DOHH2 (cell line): Measurements from ENCODE around the gene FCHSD2.

Experiments used
- H3F3A ChIP-seq: fragments of 200-600 bp; sonication (generic), shearing (Covaris generic); 2 replicates; pipeline ENCODE4 v1.6.0; 2016; ENCODE audit warnings: antibody characterized with exemption, mild to moderate bottlenecking; ENCODE audit not compliant: control insufficient read depth, insufficient read depth
- H3K27ac ChIP-seq: fragments of 200-600 bp; sonication (generic); 2 replicates; pipeline ENCODE4 v1.5.1; 2014; ENCODE audit warnings: low read depth, mild to moderate bottlenecking, low read length, moderate library complexity
- H3K27me3 ChIP-seq: fragments of 200-600 bp; sonication (generic); 2 replicates; pipeline ENCODE4 v1.6.1; 2014; ENCODE audit warnings: mild to moderate bottlenecking, low read length, mixed read lengths; ENCODE audit not compliant: control insufficient read depth
- H3K36me3 ChIP-seq: fragments of 200-600 bp; sonication (generic); 2 replicates; pipeline ENCODE4 v1.6.1; 2014; ENCODE audit warnings: mild to moderate bottlenecking, low read length, moderate library complexity, mixed read lengths; ENCODE audit not compliant: control insufficient read depth
- H3K4me1 ChIP-seq: fragments of 200-600 bp; sonication (generic); 2 replicates; pipeline ENCODE4 v1.6.1; 2014; ENCODE audit warnings: mild to moderate bottlenecking, low read length, mixed read lengths; ENCODE audit not compliant: control insufficient read depth
- H3K4me2 ChIP-seq: fragments of 200-600 bp; sonication (generic); 2 replicates; pipeline ENCODE4 v1.6.0; 2014; ENCODE audit warnings: mild to moderate bottlenecking, low read length, moderate library complexity
- H3K4me3 ChIP-seq: fragments of 200-600 bp; sonication (generic); 2 replicates; pipeline ENCODE4 v1.5.1; 2014; ENCODE audit warnings: mild to moderate bottlenecking, low read length, mixed read lengths
- H3K79me2 ChIP-seq: fragments of 200-600 bp; sonication (generic); 2 replicates; pipeline ENCODE4 v1.6.1; 2014; ENCODE audit warnings: mild to moderate bottlenecking, low read length, mixed read lengths; ENCODE audit not compliant: control insufficient read depth
- H3K9me2 ChIP-seq: fragments of 200-600 bp; sonication (generic); replicated peaks from 2 replicates; pipeline ENCODE4 v1.6.1; 2014; ENCODE audit warnings: mild to moderate bottlenecking, low read length, mixed read lengths; ENCODE audit not compliant: control insufficient read depth
- H3K9me3 ChIP-seq: fragments of 200-600 bp; sonication (generic); 2 replicates; pipeline ENCODE4 v1.6.1; 2014; ENCODE audit warnings: antibody characterized with exemption, low read length, mixed read lengths; ENCODE audit not compliant: control insufficient read depth, insufficient read depth
- H4K20me1 ChIP-seq: fragments of 200-600 bp; sonication (generic); 2 replicates; pipeline ENCODE4 v1.6.0; 2014; ENCODE audit warnings: low read depth, mild to moderate bottlenecking, antibody characterized with exemption, low read length, moderate library complexity; ENCODE audit not compliant: control insufficient read depth, insufficient read depth
- EZH2phosphoT487 ChIP-seq: fragments of 200-600 bp; sonication (generic); IDR thresholded peaks from 2 replicates; pipeline ENCODE4 v1.6.1; 2017; ENCODE audit warnings: borderline replicate concordance, mild to moderate bottlenecking, antibody characterized with exemption, low read length, moderate library complexity, mixed read lengths
- TF ChIP-seq, protein P1 (sequence below): fragments of 200-600 bp; sonication (generic); IDR thresholded peaks from one replicate; pipeline ENCODE4 v1.5.1; 2014; ENCODE audit warnings: antibody characterized with exemption, mild to moderate bottlenecking, low read depth, low read length; ENCODE audit not compliant: poor library complexity, severe bottlenecking

FCHSD2 gene

DNA sequence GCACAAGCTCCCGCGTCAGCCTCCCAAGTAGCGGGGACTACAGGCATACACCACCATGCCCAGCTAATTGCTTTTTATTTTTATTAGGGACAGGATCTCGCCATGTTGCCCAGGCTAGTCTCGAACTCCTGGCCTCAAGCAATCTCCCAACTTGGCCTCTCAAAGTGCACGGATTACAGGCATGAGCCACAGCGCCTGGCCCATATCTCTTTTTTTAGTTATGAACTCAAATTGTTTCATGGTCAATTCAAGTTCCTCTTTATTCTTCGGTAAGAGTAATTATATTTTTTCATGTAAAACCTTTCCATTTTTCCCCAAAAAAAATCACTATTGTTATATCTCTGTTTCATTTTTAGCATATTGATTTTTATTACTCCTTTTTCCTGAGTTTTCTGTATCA, 25.5 kb downstream of the FCHSD2 start:
- peaks cover 4% of the 10 kb centered on the region; the same call in 1 of the 2 replicates for H3K4me1 ChIP-seq
- H3K27me3 ChIP-seq: no peaks in the 10 kb centered on the region
- H3F3A ChIP-seq: peaks cover 7% of the 10 kb centered on the region; the same call in 1 of the 2 replicates
- no peak overlapping the region for H3K4me2 ChIP-seq
- no peak overlapping the region for H3K27ac ChIP-seq
- no peaks in the 10 kb centered on the region for H3K9me2 ChIP-seq
- no peak overlapping the region for H3K4me3 ChIP-seq
- peaks cover 1% of the 10 kb centered on the region for H4K20me1 ChIP-seq
- H3K9me3 ChIP-seq: no peaks in the 10 kb centered on the region; the same call in 1 of the 2 replicates
- peaks cover 95% of the 10 kb centered on the region for H3K36me3 ChIP-seq
- peaks cover 98% of the 10 kb centered on the region for H3K79me2 ChIP-seq
- TF ChIP-seq, protein P1, sequence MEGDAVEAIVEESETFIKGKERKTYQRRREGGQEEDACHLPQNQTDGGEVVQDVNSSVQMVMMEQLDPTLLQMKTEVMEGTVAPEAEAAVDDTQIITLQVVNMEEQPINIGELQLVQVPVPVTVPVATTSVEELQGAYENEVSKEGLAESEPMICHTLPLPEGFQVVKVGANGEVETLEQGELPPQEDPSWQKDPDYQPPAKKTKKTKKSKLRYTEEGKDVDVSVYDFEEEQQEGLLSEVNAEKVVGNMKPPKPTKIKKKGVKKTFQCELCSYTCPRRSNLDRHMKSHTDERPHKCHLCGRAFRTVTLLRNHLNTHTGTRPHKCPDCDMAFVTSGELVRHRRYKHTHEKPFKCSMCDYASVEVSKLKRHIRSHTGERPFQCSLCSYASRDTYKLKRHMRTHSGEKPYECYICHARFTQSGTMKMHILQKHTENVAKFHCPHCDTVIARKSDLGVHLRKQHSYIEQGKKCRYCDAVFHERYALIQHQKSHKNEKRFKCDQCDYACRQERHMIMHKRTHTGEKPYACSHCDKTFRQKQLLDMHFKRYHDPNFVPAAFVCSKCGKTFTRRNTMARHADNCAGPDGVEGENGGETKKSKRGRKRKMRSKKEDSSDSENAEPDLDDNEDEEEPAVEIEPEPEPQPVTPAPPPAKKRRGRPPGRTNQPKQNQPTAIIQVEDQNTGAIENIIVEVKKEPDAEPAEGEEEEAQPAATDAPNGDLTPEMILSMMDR: no peak
- TF ChIP-seq EZH2phosphoT487: no peak

DNA sequence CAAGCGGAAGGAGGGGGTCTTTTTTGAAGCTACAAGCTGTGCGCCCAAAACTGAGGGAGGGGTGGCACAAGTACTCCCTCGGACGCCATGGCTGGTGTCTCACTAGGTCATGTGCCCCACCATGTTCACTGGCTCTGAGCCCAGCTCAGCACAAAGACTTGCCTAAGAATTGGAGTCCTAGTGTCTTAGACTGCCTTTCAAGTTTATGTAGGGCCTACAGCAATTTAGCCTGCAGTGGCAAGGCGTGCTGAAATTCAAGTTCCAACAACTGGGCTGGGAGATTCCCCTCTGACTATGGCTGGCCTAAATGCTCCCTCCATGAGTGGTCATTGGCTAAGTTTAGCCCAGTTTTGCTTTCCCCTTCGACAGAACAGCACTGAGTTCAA, 27.3 kb downstream of the FCHSD2 start:
- TF ChIP-seq, protein P1: no peak
- no peak for TF ChIP-seq EZH2phosphoT487
- H3F3A ChIP-seq: peaks cover 11% of the 10 kb centered on the region; the same call in 1 of the 2 replicates
- H4K20me1 ChIP-seq: no peaks in the 10 kb centered on the region; the same call in 1 of the 2 replicates
- H3K4me1 ChIP-seq: peaks cover 4% of the 10 kb centered on the region; the same call in 1 of the 2 replicates
- no peaks in the 10 kb centered on the region for H3K9me2 ChIP-seq
- H3K27ac ChIP-seq: no peak overlapping the region
- H3K9me3 ChIP-seq: peaks cover 9% of the 10 kb centered on the region; the same call in 1 of the 2 replicates
- no peaks in the 10 kb centered on the region for H3K27me3 ChIP-seq
- no peak overlapping the region for H3K4me3 ChIP-seq
- H3K36me3 ChIP-seq: peaks cover 94% of the 10 kb centered on the region
- H3K79me2 ChIP-seq: peaks cover 98% of the 10 kb centered on the region
- no peak overlapping the region for H3K4me2 ChIP-seq

DNA sequence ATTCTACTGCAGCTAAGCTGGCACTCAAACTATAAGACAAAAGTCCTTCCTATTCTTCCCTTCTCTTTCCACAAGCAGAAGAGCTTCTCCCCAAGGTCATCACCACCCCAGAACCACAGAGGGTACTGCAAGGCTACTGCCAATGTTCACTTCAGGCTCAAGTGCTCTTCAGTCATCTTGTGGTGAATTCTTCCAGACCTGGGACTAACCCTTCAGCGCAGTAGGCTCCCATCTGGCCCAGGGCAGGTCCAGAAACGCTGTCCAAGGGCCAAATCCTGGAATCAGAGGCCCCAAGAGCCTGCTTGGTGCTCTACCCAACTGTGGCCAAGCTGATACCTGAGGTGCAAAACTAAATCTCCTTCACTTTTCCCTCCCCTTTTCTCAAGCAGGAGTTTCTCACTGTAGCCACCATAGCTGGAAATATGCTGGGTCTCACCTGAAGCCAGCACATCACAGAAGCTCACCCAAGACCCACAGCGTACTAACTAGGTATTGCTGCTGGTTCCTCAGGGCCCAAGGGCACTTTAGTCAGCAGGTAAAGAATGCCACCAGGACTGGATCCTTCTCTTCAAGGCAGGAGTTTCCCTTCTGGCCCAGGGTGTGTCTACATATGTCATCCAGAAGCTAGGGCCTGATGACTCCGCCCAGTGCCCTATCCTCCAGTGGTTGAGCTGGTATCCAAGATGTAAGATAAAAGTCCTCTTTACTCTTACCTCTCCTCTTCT, 27.8 kb downstream of the FCHSD2 start:
- Histone ChIP-seq H3K79me2 (peaks cover 98% of the 10 kb centered on the region), H3K4me2 (no peak overlapping the region), H3K27ac (no peak overlapping the region), H4K20me1 (no peaks in the 10 kb centered on the region; the same call in 1 of the 2 replicates), H3F3A (peaks cover 11% of the 10 kb centered on the region; the same call in 1 of the 2 replicates), H3K27me3 (no peaks in the 10 kb centered on the region), H3K36me3 (peaks cover 93% of the 10 kb centered on the region), H3K9me3 (peaks cover 9% of the 10 kb centered on the region; the same call in 1 of the 2 replicates), H3K4me1 (peaks cover 4% of the 10 kb centered on the region; the same call in 1 of the 2 replicates), H3K9me2 (no peaks in the 10 kb centered on the region), H3K4me3 (no peak overlapping the region)
- no peak for TF ChIP-seq EZH2phosphoT487
- TF ChIP-seq, protein P1: no peak
